Caco-2 (cell line): ENCODE measurements around the gene PBX1. TPM values are rescaled to one million over a fixed set of nuclear protein-coding genes. Genes with fewer than 3 reads are reported as not detected.

ENCODE experiments used
- BruUV-seq: library from RNA; stranded (reverse); fragments of 400-500 nt; replicated peaks from 2 replicates; lab custom pipeline; 2021; lab: Mats Ljungman, UMichigan
- CTCF ChIA-PET: fragments of 300-600 bp; sonication (Branson Sonifier 250); formaldehyde crosslinking; loops from one replicate; lab custom pipeline; 2022; ENCODE audit warnings: antibody characterized with exemption; lab: Charles Lee
- POLR2A ChIA-PET: fragments of 300-600 bp; sonication (Branson Sonifier 250); formaldehyde crosslinking; loops from one replicate; lab custom pipeline; 2022; ENCODE audit warnings: antibody characterized with exemption; lab: Charles Lee
- DNase-seq, 2 experiments: peaks; one replicate each; pipeline versions ENCODE4 v3.0.0 to v3.0.0-alpha.2; 2020 to 2022
- H3K27me3 ChIP-seq: replicated peaks from 2 replicates; pipeline ENCODE4 v1.6.0; 2011; ENCODE audit warnings: low read length; ENCODE audit not compliant: control insufficient read depth, insufficient read depth
- H3K36me3 ChIP-seq: 2 replicates; pipeline ENCODE4 v1.5.1; 2011; ENCODE audit warnings: low read length; ENCODE audit not compliant: control insufficient read depth, insufficient read depth
- H3K4me1 ChIP-seq: fragments of 250-450 bp; sonication (Bioruptor Pico); 2 replicates; pipeline ENCODE4 v1.5.1; 2020; ENCODE audit warnings: mild to moderate bottlenecking
- H3K4me3 ChIP-seq: 2 replicates; pipeline ENCODE4 v1.5.1; 2011; ENCODE audit warnings: low read depth, mild to moderate bottlenecking, control low read depth, low read length
- H3K9me3 ChIP-seq: fragments of 250-450 bp; sonication (Bioruptor Pico); 2 replicates; pipeline ENCODE4 v1.5.1; 2020; ENCODE audit warnings: mild to moderate bottlenecking, moderate library complexity
- H3K27ac Mint-ChIP-seq: one replicate; pipeline ENCODE4 v1.8.0; 2022; ENCODE audit warnings: mixed read lengths; ENCODE audit not compliant: unreplicated experiment
- H3K27me3 Mint-ChIP-seq: one replicate; pipeline ENCODE4 v1.8.0; 2022; ENCODE audit warnings: mixed read lengths; ENCODE audit not compliant: insufficient read depth, unreplicated experiment
- H3K36me3 Mint-ChIP-seq: one replicate; pipeline ENCODE4 v1.8.0; 2022; ENCODE audit warnings: mild to moderate bottlenecking, mixed read lengths; ENCODE audit not compliant: insufficient read depth, unreplicated experiment
- H3K4me1 Mint-ChIP-seq: one replicate; pipeline ENCODE4 v1.8.0; 2022; ENCODE audit warnings: low read depth, mixed read lengths; ENCODE audit not compliant: unreplicated experiment
- H3K4me3 Mint-ChIP-seq: one replicate; pipeline ENCODE4 v1.8.0; 2022; ENCODE audit warnings: mild to moderate bottlenecking, moderate library complexity, mixed read lengths; ENCODE audit not compliant: unreplicated experiment
- H3K9me3 Mint-ChIP-seq: one replicate; pipeline ENCODE4 v1.8.0; 2022; ENCODE audit warnings: mixed read lengths; ENCODE audit not compliant: unreplicated experiment
- intact Hi-C: fragments of 100-400 bp; cut with micrococcal nuclease; formaldehyde crosslinking; loops from one replicate; pipeline ENCODE4 v1.10.0; 2022; ENCODE audit not compliant: unreplicated experiment
- total RNA-seq: library from RNA; stranded (reverse); gene quantifications from 2 replicates; pipeline ENCODE4 v1.2.3, GENCODE V29; 2022
- TF ChIP-seq, protein P1 (sequence below), 2 experiments: fragments of 200-600 bp in 1 of 2; IDR thresholded peaks; 1 replicate in 1 of 2; 2 replicates in 1 of 2; pipeline versions ENCODE4 v1.5.1 to v1.8.0; 2011 to 2022; ENCODE audit warnings: antibody characterized with exemption in 1 of 2, control low read depth in 1 of 2, inconsistent platforms in 1 of 2, low read depth in 1 of 2, low read length in 1 of 2, mild to moderate bottlenecking in 1 of 2, moderate library complexity in 1 of 2; ENCODE audit not compliant: insufficient read depth in 1 of 2, severe bottlenecking in 1 of 2, unreplicated experiment in 1 of 2

Gene PBX1
- total RNA-seq, 1 experiment from 2014 or later = 103 TPM

DNA sequence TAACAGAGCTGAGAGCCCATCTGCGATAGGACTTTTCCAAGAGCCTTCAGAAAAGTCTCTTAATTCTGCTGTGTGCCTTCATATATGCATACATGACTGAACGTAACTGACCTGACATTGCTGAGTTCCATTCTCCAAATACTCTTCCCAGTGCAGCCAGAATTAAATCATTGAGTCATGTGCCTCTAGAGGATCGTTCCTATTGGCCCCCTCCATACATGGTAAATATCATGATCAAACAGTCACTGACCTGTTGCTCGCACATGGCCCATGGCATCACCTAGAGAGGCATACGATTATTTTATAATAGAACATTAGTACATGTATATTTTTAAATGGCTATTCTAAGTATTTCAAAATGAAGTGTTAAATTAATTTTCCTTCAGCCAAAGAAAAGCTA lies 186.8 kb downstream of the PBX1 start:
- no peak for DNase-seq
- Histone ChIP-seq H3K27me3 (no peaks in the 10 kb centered on the region), H3K4me1 (peaks cover 25% of the 10 kb centered on the region), H3K9me3 (no peaks in the 10 kb centered on the region), H3K36me3 (no peaks in the 10 kb centered on the region), H3K4me3 (no peak overlapping the region)
- Mint-ChIP-seq H3K4me3 (no peak overlapping the region), H3K9me3 (no peaks in the 10 kb centered on the region), H3K4me1 (peaks cover 7% of the 10 kb centered on the region), H3K36me3 (peaks cover 10% of the 10 kb centered on the region), H3K27me3 (no peaks in the 10 kb centered on the region), H3K27ac (no peak overlapping the region)
- POLR2A ChIA-PET = no interaction called here
- CTCF ChIA-PET = interaction anchor here (0.5 kb wide), 1 partner anchor 177 kb away, joined by 4 read pairs; no protein-coding TSS in a partner anchor
- TF ChIP-seq, protein P1, sequence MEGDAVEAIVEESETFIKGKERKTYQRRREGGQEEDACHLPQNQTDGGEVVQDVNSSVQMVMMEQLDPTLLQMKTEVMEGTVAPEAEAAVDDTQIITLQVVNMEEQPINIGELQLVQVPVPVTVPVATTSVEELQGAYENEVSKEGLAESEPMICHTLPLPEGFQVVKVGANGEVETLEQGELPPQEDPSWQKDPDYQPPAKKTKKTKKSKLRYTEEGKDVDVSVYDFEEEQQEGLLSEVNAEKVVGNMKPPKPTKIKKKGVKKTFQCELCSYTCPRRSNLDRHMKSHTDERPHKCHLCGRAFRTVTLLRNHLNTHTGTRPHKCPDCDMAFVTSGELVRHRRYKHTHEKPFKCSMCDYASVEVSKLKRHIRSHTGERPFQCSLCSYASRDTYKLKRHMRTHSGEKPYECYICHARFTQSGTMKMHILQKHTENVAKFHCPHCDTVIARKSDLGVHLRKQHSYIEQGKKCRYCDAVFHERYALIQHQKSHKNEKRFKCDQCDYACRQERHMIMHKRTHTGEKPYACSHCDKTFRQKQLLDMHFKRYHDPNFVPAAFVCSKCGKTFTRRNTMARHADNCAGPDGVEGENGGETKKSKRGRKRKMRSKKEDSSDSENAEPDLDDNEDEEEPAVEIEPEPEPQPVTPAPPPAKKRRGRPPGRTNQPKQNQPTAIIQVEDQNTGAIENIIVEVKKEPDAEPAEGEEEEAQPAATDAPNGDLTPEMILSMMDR (IDR thresholded peaks at IDR 0.05; ENCODE audit: insufficient read depth in 1 of 2, low read depth in 1 of 2, low read length in 1 of 2, severe bottlenecking in 1 of 2, unreplicated experiment in 1 of 2) = no peak
- intact Hi-C loops = no loop called here
- BruUV-seq = no TSS peak

DNA sequence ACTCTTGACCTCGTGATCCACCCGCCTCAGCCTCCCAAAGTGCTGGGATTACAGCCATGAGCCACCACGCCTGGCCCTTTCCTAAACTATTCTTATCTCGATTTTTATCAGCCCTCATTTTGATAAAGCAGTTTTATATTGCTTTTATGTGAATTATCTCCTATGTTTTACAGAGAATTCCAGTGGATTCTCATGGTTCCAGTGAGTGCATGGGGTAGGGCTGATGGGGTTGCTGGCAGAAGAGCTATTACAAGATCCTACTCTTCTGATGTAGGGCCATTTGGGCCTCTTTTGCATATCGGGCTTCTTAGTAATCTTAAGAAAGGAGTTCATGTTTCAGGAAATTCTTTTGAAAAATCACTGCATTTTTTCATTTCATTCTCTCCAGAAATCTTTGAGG lies 187.6 kb downstream of the PBX1 start:
- Mint-ChIP-seq H3K27ac (no peak overlapping the region), H3K4me1 (peaks cover 7% of the 10 kb centered on the region), H3K36me3 (peaks cover 10% of the 10 kb centered on the region), H3K9me3 (no peaks in the 10 kb centered on the region), H3K4me3 (no peak overlapping the region), H3K27me3 (no peaks in the 10 kb centered on the region)
- H3K4me1 ChIP-seq = peaks cover 31% of the 10 kb centered on the region
- ChIA-PET POLR2A (no interaction called here), CTCF (no interaction called here)
- H3K4me3 ChIP-seq = no peak overlapping the region
- intact Hi-C loops = no loop called here
- TF ChIP-seq, protein P1 (IDR thresholded peaks at IDR 0.05; ENCODE audit: insufficient read depth in 1 of 2, low read depth in 1 of 2, low read length in 1 of 2, severe bottlenecking in 1 of 2, unreplicated experiment in 1 of 2) = no peak
- no peaks in the 10 kb centered on the region for H3K27me3 ChIP-seq
- no peaks in the 10 kb centered on the region for H3K36me3 ChIP-seq
- H3K9me3 ChIP-seq = no peaks in the 10 kb centered on the region
- BruUV-seq = no TSS peak
- DNase-seq = no peak

DNA sequence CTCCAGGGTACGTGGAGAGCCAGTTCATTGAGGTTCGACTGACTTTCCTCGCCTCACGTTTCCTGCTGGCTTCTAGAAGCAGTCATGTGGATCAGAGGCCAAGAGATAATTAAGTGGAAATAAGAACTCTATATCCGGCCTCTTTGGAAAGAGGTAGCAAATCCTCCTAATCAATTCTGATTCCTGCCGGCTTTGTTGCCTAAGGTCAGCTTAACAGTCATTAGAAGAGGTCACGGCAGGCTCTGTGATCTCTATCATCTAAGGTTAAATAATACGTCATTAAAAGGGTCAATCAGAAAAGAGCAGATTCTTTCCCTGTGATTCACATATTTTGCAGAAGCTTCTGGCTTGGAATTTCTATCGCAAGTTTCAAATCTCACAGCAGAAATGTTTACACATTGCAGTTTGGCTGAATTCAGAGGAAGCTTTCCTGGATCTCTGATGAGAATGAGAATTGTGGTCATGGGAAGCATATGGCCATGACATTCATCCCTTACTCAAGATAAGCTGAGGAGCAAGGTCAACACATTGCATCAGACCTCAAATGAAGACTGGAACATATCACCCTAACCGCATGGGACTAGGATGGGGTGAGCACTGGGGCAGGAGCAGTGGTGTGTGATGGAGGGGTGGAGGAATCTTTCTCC lies 189.4 kb downstream of the PBX1 start:
- H3K36me3 Mint-ChIP-seq = peaks cover 10% of the 10 kb centered on the region
- H3K27me3 ChIP-seq = no peaks in the 10 kb centered on the region
- intact Hi-C loops = no loop called here
- TF ChIP-seq, protein P1 (IDR thresholded peaks at IDR 0.05; ENCODE audit: insufficient read depth in 1 of 2, low read depth in 1 of 2, low read length in 1 of 2, severe bottlenecking in 1 of 2, unreplicated experiment in 1 of 2) = no peak
- no peak overlapping the region for H3K4me3 Mint-ChIP-seq
- H3K36me3 ChIP-seq = no peaks in the 10 kb centered on the region
- ChIA-PET CTCF (interaction anchor here (0.6 to 0.7 kb wide), 2 partner anchors 44 to 1586 kb away, joined by 3 to 4 read pairs; no protein-coding TSS in a partner anchor), POLR2A (no interaction called here)
- no peak overlapping the region for H3K4me3 ChIP-seq
- H3K27me3 Mint-ChIP-seq = no peaks in the 10 kb centered on the region
- no peaks in the 10 kb centered on the region for H3K9me3 Mint-ChIP-seq
- H3K27ac Mint-ChIP-seq = no peak overlapping the region
- H3K4me1 ChIP-seq = peaks cover 31% of the 10 kb centered on the region
- no TSS peak for BruUV-seq
- H3K9me3 ChIP-seq = no peaks in the 10 kb centered on the region
- peaks cover 7% of the 10 kb centered on the region for H3K4me1 Mint-ChIP-seq
- peak in 1 of 2 experiments; percentile 22 for DNase-seq
